HEK293 (cell line): ENCODE data around the gene ITPR3.

ENCODE experiments used
- CTCF ChIP-seq: fragments of 450-650 bp; formaldehyde crosslinking; IDR thresholded peaks from 2 replicates; pipeline ENCODE4 v1.5.1; 2016; ENCODE audit warnings: missing biosample characterization, missing genetic modification characterization
- MEIS1 ChIP-seq: sonication (generic); formaldehyde crosslinking; IDR thresholded peaks from 2 replicates; pipeline ENCODE4 v1.8.1; 2022; ENCODE audit warnings: missing genetic modification reagents, mild to moderate bottlenecking, borderline replicate concordance
- PATZ1 ChIP-seq: fragments of 450-650 bp; formaldehyde crosslinking; IDR thresholded peaks from 2 replicates; pipeline ENCODE4 v1.5.1; 2016; ENCODE audit warnings: missing biosample characterization, missing genetic modification characterization
- PRDM10 ChIP-seq: fragments of 450-650 bp; formaldehyde crosslinking; IDR thresholded peaks from 2 replicates; pipeline ENCODE4 v1.5.1; 2016; ENCODE audit warnings: missing biosample characterization, missing genetic modification characterization
- REPIN1 ChIP-seq: fragments of 450-650 bp; formaldehyde crosslinking; IDR thresholded peaks from 2 replicates; pipeline ENCODE4 v1.5.1; 2017; ENCODE audit warnings: missing biosample characterization, missing genetic modification characterization, low read depth
- ZNF121 ChIP-seq: fragments of 450-650 bp; formaldehyde crosslinking; IDR thresholded peaks from 2 replicates; pipeline ENCODE4 v1.5.1; 2016; ENCODE audit warnings: missing biosample characterization, missing genetic modification characterization
- ZNF146 ChIP-seq: fragments of 450-650 bp; formaldehyde crosslinking; IDR thresholded peaks from 2 replicates; pipeline ENCODE4 v1.5.1; 2016; ENCODE audit warnings: missing biosample characterization, missing genetic modification characterization
- ZNF280D ChIP-seq: fragments of 450-650 bp; formaldehyde crosslinking; IDR thresholded peaks from 2 replicates; pipeline ENCODE4 v1.5.1; 2016; ENCODE audit warnings: missing biosample characterization, missing genetic modification characterization
- ZNF629 ChIP-seq: fragments of 450-650 bp; formaldehyde crosslinking; IDR thresholded peaks from 2 replicates; pipeline ENCODE4 v1.5.1; 2017; ENCODE audit warnings: missing biosample characterization, missing genetic modification characterization
- ZNF639 ChIP-seq: fragments of 450-650 bp; formaldehyde crosslinking; IDR thresholded peaks from 2 replicates; pipeline ENCODE4 v1.5.1; 2016; ENCODE audit warnings: missing biosample characterization, missing genetic modification characterization
- ZNF670 ChIP-seq: fragments of 450-650 bp; formaldehyde crosslinking; IDR thresholded peaks from 2 replicates; pipeline ENCODE4 v1.5.1; 2016; ENCODE audit warnings: missing biosample characterization, missing genetic modification characterization, low read depth

GRCh38 chr6:33673851-33674250, 52.7 kb downstream of the ITPR3 start:
- TF ChIP-seq CTCF (tag by site-specific recombination) = no peak
- TF ChIP-seq ZNF146 (tag by site-specific recombination) = no peak
- TF ChIP-seq PATZ1 (tag by site-specific recombination) = no peak
- no peak for TF ChIP-seq ZNF670 (tag by site-specific recombination)
- no peak for TF ChIP-seq MEIS1 (CRISPR knock-in tag)
- no peak for TF ChIP-seq ZNF280D
- TF ChIP-seq PRDM10 = no peak
- no peak for TF ChIP-seq ZNF121 (tag by site-specific recombination)
- no peak for TF ChIP-seq ZNF639 (tag by site-specific recombination)
- no peak for TF ChIP-seq REPIN1 (tag by site-specific recombination)
- TF ChIP-seq ZNF629 (tag by site-specific recombination) = no peak
